GM23338 (cell line): Measurements from ENCODE around the gene CLIC2. TPM values are rescaled to one million over a fixed set of nuclear protein-coding genes. Genes with fewer than 3 reads are reported as not detected.
"Not testable (repeated sequence)": the region's sequence is repeated elsewhere in the genome, so short reads cannot be mapped to it uniquely, and the experiment has no call there.

Experiments used
- ATAC-seq: fragments of 200-7000 bp; cut with Tn5 transposase; 3 replicates; pipeline ENCODE4 v1.9.1; 2020
- DNase-seq: peaks from one replicate; pipeline ENCODE4 v3.0.0-alpha.2; 2015; ENCODE audit warnings: low spot score
- H2AFZ ChIP-seq: fragments of 200-600 bp; sonication (generic); 2 replicates; pipeline ENCODE4 v1.8.0; 2016; ENCODE audit warnings: antibody characterized with exemption, mild to moderate bottlenecking, moderate library complexity
- H3F3A ChIP-seq: fragments of 200-600 bp; sonication (generic); replicated peaks from 2 replicates; pipeline ENCODE4 v1.8.0; 2017; ENCODE audit warnings: antibody characterized with exemption, mixed run types, low read depth
- H3K27ac ChIP-seq: fragments of 200-600 bp; sonication (generic); 2 replicates; pipeline ENCODE4 v1.6.1; 2016; ENCODE audit warnings: low read depth
- H3K27me3 ChIP-seq: fragments of 200-600 bp; sonication (generic); 2 replicates; pipeline ENCODE4 v1.8.0; 2016; ENCODE audit warnings: mild to moderate bottlenecking, mixed run types, moderate library complexity; ENCODE audit not compliant: insufficient read depth
- H3K36me3 ChIP-seq: fragments of 200-600 bp; sonication (generic); 2 replicates; pipeline ENCODE4 v1.8.0; 2016; ENCODE audit warnings: mild to moderate bottlenecking; ENCODE audit not compliant: insufficient read depth
- H3K4me1 ChIP-seq: fragments of 200-600 bp; sonication (generic); 2 replicates; pipeline ENCODE4 v1.8.0; 2016; ENCODE audit warnings: mild to moderate bottlenecking, moderate library complexity; ENCODE audit not compliant: insufficient read depth
- H3K4me2 ChIP-seq: fragments of 200-600 bp; sonication (generic); 2 replicates; pipeline ENCODE4 v1.7.1; 2017; ENCODE audit warnings: mixed run types
- H3K4me3 ChIP-seq: fragments of 200-600 bp; sonication (generic); 2 replicates; pipeline ENCODE4 v1.6.1; 2016; ENCODE audit warnings: mixed run types
- H3K79me2 ChIP-seq: fragments of 200-600 bp; sonication (generic); replicated peaks from 2 replicates; pipeline ENCODE4 v1.8.0; 2017; ENCODE audit warnings: mild to moderate bottlenecking; ENCODE audit not compliant: insufficient read depth
- H3K9me2 ChIP-seq: fragments of 200-600 bp; sonication (generic); 2 replicates; pipeline ENCODE4 v1.8.0; 2017; ENCODE audit not compliant: insufficient read depth
- H4K20me1 ChIP-seq: fragments of 200-600 bp; sonication (generic); replicated peaks from 2 replicates; pipeline ENCODE4 v1.8.0; 2017; ENCODE audit warnings: mild to moderate bottlenecking; ENCODE audit not compliant: insufficient read depth
- H3K27ac Mint-ChIP-seq: 2 replicates; pipeline ENCODE4 v1.8.0; 2020; ENCODE audit warnings: inconsistent platforms, mild to moderate bottlenecking, moderate library complexity, mixed read lengths
- H3K27me3 Mint-ChIP-seq: 3 replicates; pipeline ENCODE4 v1.8.0; 2022; ENCODE audit warnings: low read depth, mild to moderate bottlenecking, moderate library complexity, mixed read lengths, inconsistent platforms; ENCODE audit not compliant: insufficient read depth, poor library complexity
- H3K36me3 Mint-ChIP-seq: 3 replicates; pipeline ENCODE4 v1.8.0; 2021; ENCODE audit warnings: low read depth, mild to moderate bottlenecking, inconsistent platforms, moderate library complexity, mixed read lengths
- H3K4me1 Mint-ChIP-seq: 3 replicates; pipeline ENCODE4 v1.8.0; 2020; ENCODE audit warnings: mild to moderate bottlenecking, inconsistent platforms, mixed read lengths
- H3K4me3 Mint-ChIP-seq: 3 replicates; pipeline ENCODE4 v1.8.0; 2021; ENCODE audit warnings: moderate library complexity, mild to moderate bottlenecking, inconsistent platforms, mixed read lengths
- H3K9me3 Mint-ChIP-seq: 3 replicates; pipeline ENCODE4 v1.8.0; 2020; ENCODE audit warnings: moderate library complexity, mild to moderate bottlenecking, inconsistent platforms, mixed read lengths
- CREB1 ChIP-seq: fragments of 250-450 bp; sonication (Bioruptor Pico); IDR thresholded peaks from 2 replicates; pipeline ENCODE4 v1.5.0; 2020; ENCODE audit warnings: low read depth, mild to moderate bottlenecking, moderate library complexity
- EZH2 ChIP-seq: fragments of 200-600 bp; sonication (generic); IDR thresholded peaks from one replicate; pipeline ENCODE4 v1.8.0; 2017; ENCODE audit warnings: antibody characterized with exemption, mild to moderate bottlenecking, low read depth; ENCODE audit not compliant: unreplicated experiment
- EZH2phosphoT487 ChIP-seq: fragments of 200-600 bp; sonication (generic); IDR thresholded peaks from one replicate; pipeline ENCODE4 v1.8.1; 2018; ENCODE audit warnings: antibody characterized with exemption; ENCODE audit not compliant: unreplicated experiment
- JUNB ChIP-seq: IDR thresholded peaks from one replicate; pipeline ENCODE4 v1.6.1; 2016; ENCODE audit warnings: antibody characterized with exemption; ENCODE audit not compliant: unreplicated experiment
- NANOG ChIP-seq: IDR thresholded peaks from 2 replicates; pipeline ENCODE4 v1.6.1; 2016; ENCODE audit warnings: antibody characterized with exemption, borderline replicate concordance
- POLR2AphosphoS5 ChIP-seq: IDR thresholded peaks from 2 replicates; pipeline ENCODE4 v1.6.1; 2016; ENCODE audit warnings: antibody characterized with exemption, low read depth
- STAT1 ChIP-seq: IDR thresholded peaks from one replicate; pipeline ENCODE4 v1.6.1; 2016; ENCODE audit warnings: antibody characterized with exemption; ENCODE audit not compliant: unreplicated experiment
- ZNF114 ChIP-seq: fragments of 250-450 bp; sonication (Bioruptor Pico); IDR thresholded peaks from 2 replicates; pipeline ENCODE4 v1.5.0; 2020; ENCODE audit warnings: mild to moderate bottlenecking, moderate library complexity
- polyA plus RNA-seq: library from polyadenylated mRNA; unstranded; fragments of >200 nt; fragmentation: Nextera tagmentation; extraction: Ambion mirVana; gene quantifications from 2 replicates; pipeline ENCODE4 v1.2.1, GENCODE V29; 2016
- total RNA-seq: library from RNA; depleted of rRNA; stranded (reverse); fragments of >200 nt; shearing (Covaris generic); gene quantifications from 2 replicates; pipeline ENCODE4 v1.2.3, GENCODE V29; 2014
- TF ChIP-seq, protein P1 (sequence below): IDR thresholded peaks from one replicate; pipeline ENCODE4 v1.6.1; 2018; ENCODE audit warnings: antibody characterized with exemption; ENCODE audit not compliant: unreplicated experiment

The CLIC2 gene
- total and polyA plus RNA-seq, 2 experiments from 2014 or later = 0.56 to 0.61 TPM

GRCh38 chrX:155270969-155271368 is 63.4 kb downstream of the CLIC2 start:
- TF ChIP-seq EZH2 (no peak), NANOG (no peak), STAT1 (no peak), CREB1 (CRISPR knock-in tag) (no peak), POLR2AphosphoS5 (no peak), EZH2phosphoT487 (no peak)
- TF ChIP-seq, protein P1, sequence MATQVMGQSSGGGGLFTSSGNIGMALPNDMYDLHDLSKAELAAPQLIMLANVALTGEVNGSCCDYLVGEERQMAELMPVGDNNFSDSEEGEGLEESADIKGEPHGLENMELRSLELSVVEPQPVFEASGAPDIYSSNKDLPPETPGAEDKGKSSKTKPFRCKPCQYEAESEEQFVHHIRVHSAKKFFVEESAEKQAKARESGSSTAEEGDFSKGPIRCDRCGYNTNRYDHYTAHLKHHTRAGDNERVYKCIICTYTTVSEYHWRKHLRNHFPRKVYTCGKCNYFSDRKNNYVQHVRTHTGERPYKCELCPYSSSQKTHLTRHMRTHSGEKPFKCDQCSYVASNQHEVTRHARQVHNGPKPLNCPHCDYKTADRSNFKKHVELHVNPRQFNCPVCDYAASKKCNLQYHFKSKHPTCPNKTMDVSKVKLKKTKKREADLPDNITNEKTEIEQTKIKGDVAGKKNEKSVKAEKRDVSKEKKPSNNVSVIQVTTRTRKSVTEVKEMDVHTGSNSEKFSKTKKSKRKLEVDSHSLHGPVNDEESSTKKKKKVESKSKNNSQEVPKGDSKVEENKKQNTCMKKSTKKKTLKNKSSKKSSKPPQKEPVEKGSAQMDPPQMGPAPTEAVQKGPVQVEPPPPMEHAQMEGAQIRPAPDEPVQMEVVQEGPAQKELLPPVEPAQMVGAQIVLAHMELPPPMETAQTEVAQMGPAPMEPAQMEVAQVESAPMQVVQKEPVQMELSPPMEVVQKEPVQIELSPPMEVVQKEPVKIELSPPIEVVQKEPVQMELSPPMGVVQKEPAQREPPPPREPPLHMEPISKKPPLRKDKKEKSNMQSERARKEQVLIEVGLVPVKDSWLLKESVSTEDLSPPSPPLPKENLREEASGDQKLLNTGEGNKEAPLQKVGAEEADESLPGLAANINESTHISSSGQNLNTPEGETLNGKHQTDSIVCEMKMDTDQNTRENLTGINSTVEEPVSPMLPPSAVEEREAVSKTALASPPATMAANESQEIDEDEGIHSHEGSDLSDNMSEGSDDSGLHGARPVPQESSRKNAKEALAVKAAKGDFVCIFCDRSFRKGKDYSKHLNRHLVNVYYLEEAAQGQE = no peak
- Histone ChIP-seq H3K4me2 (no peak overlapping the region), H3F3A (no peaks in the 10 kb centered on the region), H3K79me2 (no peaks in the 10 kb centered on the region), H3K27ac (no peak overlapping the region), H3K9me2 (no peaks in the 10 kb centered on the region), H3K4me1 (no peaks in the 10 kb centered on the region), H3K27me3 (no peaks in the 10 kb centered on the region), H2AFZ (no peak overlapping the region), H4K20me1 (no peaks in the 10 kb centered on the region), H3K4me3 (no peak overlapping the region), H3K36me3 (no peaks in the 10 kb centered on the region)
- Mint-ChIP-seq H3K4me3 (no peak overlapping the region), H3K36me3 (no peaks in the 10 kb centered on the region), H3K4me1 (no peaks in the 10 kb centered on the region), H3K27ac (no peak overlapping the region), H3K27me3 (no peaks in the 10 kb centered on the region), H3K9me3 (peaks cover 3% of the 10 kb centered on the region)
- no peak for ATAC-seq
- DNase-seq = no peak

- not testable (repeated sequence) for DNase-seq, H3K4me3 ChIP-seq, H3K4me2 ChIP-seq, H3K4me1 ChIP-seq, H3K9me3 Mint-ChIP-seq, H3K27ac ChIP-seq, H3K27ac Mint-ChIP-seq, H4K20me1 ChIP-seq, H2AFZ ChIP-seq, H3K9me2 ChIP-seq, ATAC-seq, H3K36me3 ChIP-seq, H3K27me3 ChIP-seq, H3K36me3 Mint-ChIP-seq, H3K4me3 Mint-ChIP-seq, H3K27me3 Mint-ChIP-seq, H3K4me1 Mint-ChIP-seq, H3K79me2 ChIP-seq, H3F3A ChIP-seq
Observed at GRCh38 chrX:155267995-155268394, 66.4 kb downstream of the CLIC2 start.

- no peak overlapping the region for H3K27ac ChIP-seq
- no peaks in the 10 kb centered on the region for H3K27me3 ChIP-seq
- H3K9me2 ChIP-seq = no peaks in the 10 kb centered on the region
- no peak overlapping the region for H3K27ac Mint-ChIP-seq
- no peak overlapping the region for H3K4me3 ChIP-seq
- DNase-seq (no peak), ATAC-seq (no peak)
- H2AFZ ChIP-seq = no peak overlapping the region
- H3K4me3 Mint-ChIP-seq = no peak overlapping the region
- peaks cover 1% of the 10 kb centered on the region; the same call in 2 of the 3 replicates for H3K9me3 Mint-ChIP-seq
- no peaks in the 10 kb centered on the region for H3K27me3 Mint-ChIP-seq
- peaks cover 15% of the 10 kb centered on the region for H3K79me2 ChIP-seq
- no peaks in the 10 kb centered on the region for H4K20me1 ChIP-seq
- no peaks in the 10 kb centered on the region for H3K36me3 ChIP-seq
- TF ChIP-seq EZH2phosphoT487 (no peak), EZH2 (no peak), NANOG (no peak), STAT1 (no peak), JUNB (no peak), ZNF114 (CRISPR knock-in tag) (no peak)
- H3K4me1 Mint-ChIP-seq = peaks cover 4% of the 10 kb centered on the region
- no peaks in the 10 kb centered on the region for H3K4me1 ChIP-seq
- no peaks in the 10 kb centered on the region for H3K36me3 Mint-ChIP-seq
- no peak overlapping the region for H3K4me2 ChIP-seq
- H3F3A ChIP-seq = no peaks in the 10 kb centered on the region
Observed at GRCh38 chrX:155266439-155266838, 68.0 kb downstream of the CLIC2 start.
